Stomach smooth muscle (tissue), 2 donors: ENCODE results near the gene RXFP1.
A peak's percentile ranks its signal among the peaks of the same experiment; 100 is the strongest.
"Not testable (repeated sequence)": the region's sequence is repeated elsewhere in the genome, so short reads cannot be mapped to it uniquely, and the experiment has no call there.

ENCODE experiments used
- H3K27ac ChIP-seq: one replicate; pipeline ENCODE4 v1.7.0; 2013; ENCODE audit warnings: mild to moderate bottlenecking, low read length, inconsistent platforms
- H3K27me3 ChIP-seq, 2 donors: one replicate each; pipeline ENCODE4 v1.7.0; 2013; ENCODE audit warnings: low read length in 2 of 2; ENCODE audit not compliant: insufficient read depth in 2 of 2, control insufficient read depth in 1 of 2
- H3K36me3 ChIP-seq, 2 donors: one replicate each; pipeline ENCODE4 v1.7.0; 2013; ENCODE audit warnings: low read length in 2 of 2; ENCODE audit not compliant: control insufficient read depth in 2 of 2, insufficient read depth in 2 of 2
- H3K4me1 ChIP-seq: one replicate; pipeline ENCODE4 v1.7.0; 2013; ENCODE audit warnings: low read length; ENCODE audit not compliant: control insufficient read depth, insufficient read depth
- H3K4me3 ChIP-seq, 2 donors: one replicate each; pipeline ENCODE4 v1.7.0; 2013; ENCODE audit warnings: low read length in 2 of 2
- H3K9ac ChIP-seq, 2 donors: one replicate each; pipeline ENCODE4 v1.7.0; 2013; ENCODE audit warnings: low read length in 2 of 2, mild to moderate bottlenecking in 1 of 2
- H3K9me3 ChIP-seq, 2 donors: one replicate each; pipeline ENCODE4 v1.7.0; 2013; ENCODE audit warnings: low read length in 2 of 2; ENCODE audit not compliant: control insufficient read depth in 2 of 2
- donor health status: healthy.
- donor health status: Pancreatic carcinoma.

RXFP1 gene

GRCh38 chr4:158644760-158645159, 123.1 kb downstream of the RXFP1 start:
- no peak overlapping the region for H3K4me3 ChIP-seq
- H3K4me1 ChIP-seq = no peaks in the 10 kb centered on the region
- H3K9ac ChIP-seq = no peak overlapping the region
- H3K27ac ChIP-seq = no peak overlapping the region
- H3K9me3 ChIP-seq = no peaks in the 10 kb centered on the region
- H3K36me3 ChIP-seq = no peaks in the 10 kb centered on the region
- H3K27me3 ChIP-seq = no peaks in the 10 kb centered on the region

GRCh38 chr4:158649111-158649680, 127.5 kb downstream of the RXFP1 start:
- Histone ChIP-seq H3K9ac (no peak overlapping the region), H3K4me1 (no peaks in the 10 kb centered on the region)

GRCh38 chr4:158652920-158653319, 131.2 kb downstream of the RXFP1 start:
- Histone ChIP-seq H3K4me3 (peak overlapping the region in 1 of 2 donors; percentile 21), H3K27ac (no peak overlapping the region), H3K4me1 (no peaks in the 10 kb centered on the region), H3K9me3 (no peaks in the 10 kb centered on the region), H3K36me3 (no peaks in the 10 kb centered on the region), H3K9ac (peak overlapping the region in 1 of 2 donors; percentile 44), H3K27me3 (no peaks in the 10 kb centered on the region)

More at GRCh38 chr4:158649111-158649680, 127.5 kb downstream of the RXFP1 start:
- Histone ChIP-seq H3K27ac (no peak overlapping the region), H3K36me3 (no peaks in the 10 kb centered on the region), H3K4me3 (no peak overlapping the region), H3K27me3 (no peaks in the 10 kb centered on the region), H3K9me3 (no peaks in the 10 kb centered on the region)

- H3K27me3 ChIP-seq = no peaks in the 10 kb centered on the region
- H3K9ac ChIP-seq = no peak overlapping the region
- no peak overlapping the region for H3K4me3 ChIP-seq
- H3K9me3 ChIP-seq = no peaks in the 10 kb centered on the region
- H3K36me3 ChIP-seq = no peaks in the 10 kb centered on the region
- H3K4me1 ChIP-seq = no peaks in the 10 kb centered on the region
- no peak overlapping the region for H3K27ac ChIP-seq
Measured at GRCh38 chr4:158656439-158656838, 134.8 kb downstream of the RXFP1 start.

- Histone ChIP-seq H3K27ac (no peak overlapping the region), H3K9ac (no peak overlapping the region), H3K27me3 (no peaks in the 10 kb centered on the region), H3K36me3 (no peaks in the 10 kb centered on the region), H3K4me1 (no peaks in the 10 kb centered on the region), H3K9me3 (no peaks in the 10 kb centered on the region), H3K4me3 (no peak overlapping the region)
Measured at GRCh38 chr4:158657291-158657690, 135.6 kb downstream of the RXFP1 start.

GRCh38 chr4:158663255-158663654, 141.6 kb downstream of the RXFP1 start:
- not testable (repeated sequence) for H3K4me1 ChIP-seq, H3K36me3 ChIP-seq, H3K9ac ChIP-seq, H3K27ac ChIP-seq, H3K27me3 ChIP-seq, H3K4me3 ChIP-seq, H3K9me3 ChIP-seq

- not testable (repeated sequence) for H3K9me3 ChIP-seq, H3K27ac ChIP-seq, H3K4me3 ChIP-seq, H3K9ac ChIP-seq, H3K4me1 ChIP-seq, H3K36me3 ChIP-seq, H3K27me3 ChIP-seq
Measured at GRCh38 chr4:158663707-158664625, 142.3 kb downstream of the RXFP1 start.

- H3K9ac ChIP-seq = no peak overlapping the region
- H3K4me1 ChIP-seq = no peaks in the 10 kb centered on the region
- H3K27ac ChIP-seq = no peak overlapping the region
- H3K4me3 ChIP-seq = no peak overlapping the region
- no peaks in the 10 kb centered on the region for H3K9me3 ChIP-seq
- H3K36me3 ChIP-seq = no peaks in the 10 kb centered on the region
- no peaks in the 10 kb centered on the region for H3K27me3 ChIP-seq
Measured at GRCh38 chr4:158664806-158665205, 143.1 kb downstream of the RXFP1 start.

GRCh38 chr4:158666892-158667291, 145.2 kb downstream of the RXFP1 start:
- no peak overlapping the region for H3K4me3 ChIP-seq
- H3K27ac ChIP-seq = no peak overlapping the region
- H3K9me3 ChIP-seq = no peaks in the 10 kb centered on the region
- H3K9ac ChIP-seq = no peak overlapping the region
- no peaks in the 10 kb centered on the region for H3K36me3 ChIP-seq
- peaks cover 8% of the 10 kb centered on the region for H3K4me1 ChIP-seq
- H3K27me3 ChIP-seq = no peaks in the 10 kb centered on the region

- Histone ChIP-seq H3K9ac (no peak overlapping the region), H3K9me3 (no peaks in the 10 kb centered on the region), H3K4me3 (no peak overlapping the region), H3K27me3 (no peaks in the 10 kb centered on the region), H3K36me3 (no peaks in the 10 kb centered on the region), H3K27ac (no peak overlapping the region), H3K4me1 (peaks cover 11% of the 10 kb centered on the region)
Measured at GRCh38 chr4:158667651-158668198, 146.0 kb downstream of the RXFP1 start.

- no peaks in the 10 kb centered on the region for H3K9me3 ChIP-seq
- no peak overlapping the region for H3K9ac ChIP-seq
- H3K4me1 ChIP-seq = peaks cover 11% of the 10 kb centered on the region
- no peak overlapping the region for H3K27ac ChIP-seq
- no peak overlapping the region for H3K4me3 ChIP-seq
- H3K27me3 ChIP-seq = no peaks in the 10 kb centered on the region
- H3K36me3 ChIP-seq = no peaks in the 10 kb centered on the region
Measured at GRCh38 chr4:158669310-158669709, 147.6 kb downstream of the RXFP1 start.
